Inferior parietal cortex (tissue), 1 donor: ENCODE measurements around the gene FAF1.

Experiments
- DNase-seq: peaks from one replicate; pipeline ENCODE4 v3.0.0-alpha.2; 2016; ENCODE audit errors: extremely low spot score

Gene FAF1

GRCh38 chr1:50644447-50645105, 315.5 kb downstream of the FAF1 start:
- no peak for DNase-seq

- no peak for DNase-seq
These were observed 322.6 kb downstream of the FAF1 start for GRCh38 chr1:50637460-50637859.

- no peak for DNase-seq
These were observed 325.8 kb downstream of the FAF1 start for GRCh38 chr1:50634251-50634650.

- no peak for DNase-seq
These were observed 326.6 kb downstream of the FAF1 start for GRCh38 chr1:50633465-50633864.

GRCh38 chr1:50631161-50631560, 328.9 kb downstream of the FAF1 start:
- DNase-seq: no peak

GRCh38 chr1:50622259-50622658, 337.8 kb downstream of the FAF1 start:
- DNase-seq: no peak

- DNase-seq: no peak
These were observed 339.3 kb downstream of the FAF1 start for GRCh38 chr1:50620680-50621329.

- DNase-seq: no peak
These were observed 344.9 kb downstream of the FAF1 start for GRCh38 chr1:50615036-50615750.

GRCh38 chr1:50611675-50612074, 348.4 kb downstream of the FAF1 start:
- no peak for DNase-seq

- DNase-seq: no peak
These were observed 349.5 kb downstream of the FAF1 start for GRCh38 chr1:50610563-50610962.

GRCh38 chr1:50609508-50609907, 350.6 kb downstream of the FAF1 start:
- DNase-seq: no peak

GRCh38 chr1:50605186-50605875, 354.7 kb downstream of the FAF1 start:
- DNase-seq: peak; percentile 34

GRCh38 chr1:50604580-50604979, 355.5 kb downstream of the FAF1 start:
- DNase-seq: no peak

- DNase-seq: no peak
These were observed 356.5 kb downstream of the FAF1 start for GRCh38 chr1:50603274-50604271.

- no peak for DNase-seq
These were observed 360.5 kb downstream of the FAF1 start for GRCh38 chr1:50599546-50599945.

GRCh38 chr1:50595874-50596273, 364.2 kb downstream of the FAF1 start:
- DNase-seq: no peak

GRCh38 chr1:50593515-50593914, 366.6 kb downstream of the FAF1 start:
- no peak for DNase-seq

GRCh38 chr1:50591598-50591997, 368.5 kb downstream of the FAF1 start:
- no peak for DNase-seq

GRCh38 chr1:50582346-50582745, 377.7 kb downstream of the FAF1 start:
- no peak for DNase-seq

GRCh38 chr1:50570066-50570468, 390.0 kb downstream of the FAF1 start:
- DNase-seq: no peak

GRCh38 chr1:50568782-50569181, 391.3 kb downstream of the FAF1 start:
- no peak for DNase-seq
